ENCODE measurements around the gene DGCR2.

- no peak for TF ChIP-seq SUZ12 (IDR thresholded peaks at IDR 0.05; ENCODE audit: extremely low read depth, insufficient read depth, insufficient read length)
- TF ChIP-seq ZNF274 (IDR thresholded peaks at IDR 0.05; ENCODE audit: low read depth, low read length) = no peak
- no peak for TF ChIP-seq YY1 (IDR thresholded peaks at IDR 0.05; ENCODE audit: insufficient read depth, insufficient read length)
Measured at GRCh38 chr22:18994701-18995326, 127.4 kb downstream of the DGCR2 start.
